Neural progenitor cell (in vitro differentiated cells): ENCODE measurements around the gene KIAA1217.

Experiments
- CTCF ChIP-seq: fragments of 200-600 bp; sonication (generic); IDR thresholded peaks from 2 replicates; pipeline ENCODE4 v1.5.1; 2017; ENCODE audit warnings: antibody characterized with exemption, mild to moderate bottlenecking
- EZH2 ChIP-seq: fragments of 200-600 bp; sonication (generic); IDR thresholded peaks from 2 replicates; pipeline ENCODE4 v1.6.1; 2017; ENCODE audit warnings: antibody characterized with exemption, mild to moderate bottlenecking, moderate library complexity

- TF ChIP-seq CTCF (no peak), EZH2 (no peak)
Observed at GRCh38 chr10:24235471-24235870, 26.5 kb downstream of the KIAA1217 start.
